Esophagus muscularis mucosa (tissue), 4 donors: ENCODE results near the gene POLR3A. TPM values are rescaled to one million over a fixed set of nuclear protein-coding genes. Genes with fewer than 3 reads are reported as not detected.

ENCODE experiments used
- DNase-seq: peaks from one replicate; pipeline ENCODE4 v3.0.0-alpha.2; 2017; ENCODE audit errors: extremely low spot score
- H3K27ac ChIP-seq, 4 donors: fragments of 200-600 bp; sonication (generic); replicated peaks in 1 of 4; 1 replicate in 3 of 4; 2 replicates in 1 of 4; pipeline ENCODE4 v1.5.1; 2016 to 2019; ENCODE audit warnings: mild to moderate bottlenecking in 1 of 4
- H3K27me3 ChIP-seq, 4 donors: fragments of 200-600 bp; sonication (generic); one replicate each; pipeline versions ENCODE4 v1.5.1 to v1.6.0; 2016 to 2019
- H3K36me3 ChIP-seq, 4 donors: fragments of 200-600 bp; sonication (generic); one replicate each; pipeline ENCODE4 v1.5.1; 2016 to 2019
- H3K4me1 ChIP-seq, 4 donors: fragments of 200-600 bp; sonication (generic); one replicate each; pipeline ENCODE4 v1.5.1; 2016 to 2019
- H3K4me3 ChIP-seq, 4 donors: fragments of 200-600 bp; sonication (generic); 1 replicate in 2 of 4; 2 replicates in 2 of 4; pipeline ENCODE4 v1.5.1; 2016 to 2019; ENCODE audit warnings: mild to moderate bottlenecking in 4 of 4, moderate library complexity in 1 of 4
- H3K9me3 ChIP-seq, 4 donors: fragments of 200-600 bp; sonication (generic); 1 replicate in 3 of 4; 2 replicates in 1 of 4; pipeline ENCODE4 v1.5.1; 2016 to 2019
- CTCF ChIP-seq, 3 experiments: fragments of 200-600 bp in 2 of 3; fragments of 450-650 bp in 1 of 3; sonication (generic) in 2 of 3; IDR thresholded peaks; one replicate each; pipeline ENCODE4 v1.5.1; 2017 to 2019; ENCODE audit warnings: antibody characterized with exemption in 3 of 3, mild to moderate bottlenecking in 2 of 3, moderate library complexity in 1 of 3
- EP300 ChIP-seq: sonication (generic); formaldehyde crosslinking; IDR thresholded peaks from one replicate; pipeline ENCODE4 v1.6.1; 2017; ENCODE audit warnings: antibody characterized with exemption
- POLR2A ChIP-seq: fragments of 450-650 bp; IDR thresholded peaks from one replicate; pipeline ENCODE4 v1.6.1; 2017; ENCODE audit warnings: antibody characterized with exemption, moderate library complexity, mild to moderate bottlenecking, low read depth
- POLR2AphosphoS5 ChIP-seq, 2 donors: sonication (generic); formaldehyde crosslinking; IDR thresholded peaks; one replicate each; pipeline ENCODE4 v1.6.1; 2017; ENCODE audit warnings: antibody characterized with exemption in 2 of 2
- WGBS: methylation state at CpG from one replicate; pipeline ENCODE4 v1.1.5; 2018; 5-methylcytosine and 5-hydroxymethylcytosine counted together
- intact Hi-C: fragments of 100-400 bp; cut with DNase I; formaldehyde crosslinking; loops from one replicate; pipeline ENCODE4 v1.15.1; 2023
- total RNA-seq, 4 donors: library from RNA; depleted of rRNA; stranded (reverse); fragments of >200 nt; gene quantifications; one replicate each; pipeline versions ENCODE4 v1.1.0 to v1.2.1, GENCODE V29; 2016

The POLR3A gene
- total RNA-seq, 4 donors from 2014 or later: 9.3 to 12.8 (median 9.9) TPM

GRCh38 chr10:77970869-77971803 is 58.2 kb downstream of the POLR3A start:
- Histone ChIP-seq H3K4me1 (peaks cover 14 to 63% (median 61%) of the 10 kb centered on the region in 4 donors), H3K36me3 (peaks cover 0 to 4% (median 3%) of the 10 kb centered on the region in 4 donors), H3K27ac (peak overlapping the region; percentile 81 to 94 (median 84)), H3K27me3 (no peaks in the 10 kb centered on the region), H3K9me3 (no peaks in the 10 kb centered on the region), H3K4me3 (peak overlapping the region in 3 of 4 donors; percentile 4 to 32 (median 24))
- intact Hi-C loops: loop anchor here (5.0 kb wide), 1 partner anchor 44 kb away; the partner anchor contains the start of gene DLG5
- no peak for TF ChIP-seq CTCF (IDR thresholded peaks at IDR 0.05)
- TF ChIP-seq POLR2AphosphoS5 (IDR thresholded peaks at IDR 0.05): peak; percentile 84 to 85
- peak; percentile 95 for TF ChIP-seq EP300
- TF ChIP-seq POLR2A: no peak
- WGBS: 27% methylated on average over 7 of the region's 7 CpGs
- peak; percentile 96 for DNase-seq

- intact Hi-C loops: no loop called here
- WGBS: 32% methylated on average over 4 of the region's 4 CpGs
- no peaks in the 10 kb centered on the region for H3K36me3 ChIP-seq
- TF ChIP-seq CTCF (IDR thresholded peaks at IDR 0.05) (no peak), POLR2A (no peak), POLR2AphosphoS5 (IDR thresholded peaks at IDR 0.05) (peak in 1 of 2 donors; percentile 41), EP300 (no peak)
- no peak overlapping the region for H3K4me3 ChIP-seq
- H3K4me1 ChIP-seq: peaks cover 14 to 48% (median 47%) of the 10 kb centered on the region in 4 donors
- H3K27ac ChIP-seq: peak overlapping the region; percentile 81 to 94 (median 84)
- H3K9me3 ChIP-seq: no peaks in the 10 kb centered on the region
- no peak for DNase-seq
- no peaks in the 10 kb centered on the region for H3K27me3 ChIP-seq
Observed at GRCh38 chr10:77969114-77969513, 60.2 kb downstream of the POLR3A start.

- H3K4me3 ChIP-seq: no peak overlapping the region
- no peak for TF ChIP-seq POLR2A
- no peak for TF ChIP-seq POLR2AphosphoS5 (IDR thresholded peaks at IDR 0.05)
- no peak for TF ChIP-seq EP300
- TF ChIP-seq CTCF (IDR thresholded peaks at IDR 0.05): no peak
- peaks cover 14 to 40% (median 38%) of the 10 kb centered on the region in 4 donors for H3K4me1 ChIP-seq
- intact Hi-C loops: no loop called here
- no peaks in the 10 kb centered on the region for H3K27me3 ChIP-seq
- no peak for DNase-seq
- H3K9me3 ChIP-seq: no peaks in the 10 kb centered on the region
- WGBS: 39% methylated on average over 6 of the region's 8 CpGs
- H3K36me3 ChIP-seq: no peaks in the 10 kb centered on the region
- H3K27ac ChIP-seq: no peak overlapping the region
Observed at GRCh38 chr10:77967611-77968022, 61.7 kb downstream of the POLR3A start.

GRCh38 chr10:77965294-77965693 is 64.0 kb downstream of the POLR3A start:
- no peaks in the 10 kb centered on the region for H3K9me3 ChIP-seq
- no peak for DNase-seq
- H3K27me3 ChIP-seq: no peaks in the 10 kb centered on the region
- H3K27ac ChIP-seq: no peak overlapping the region
- TF ChIP-seq CTCF (IDR thresholded peaks at IDR 0.05) (no peak), POLR2AphosphoS5 (IDR thresholded peaks at IDR 0.05) (no peak), POLR2A (no peak), EP300 (no peak)
- H3K4me3 ChIP-seq: no peak overlapping the region
- 66% methylated on average over 5 of the region's 5 CpGs for WGBS
- intact Hi-C loops: no loop called here
- peaks cover 0 to 20% (median 17%) of the 10 kb centered on the region in 4 donors for H3K4me1 ChIP-seq
- no peaks in the 10 kb centered on the region for H3K36me3 ChIP-seq
